NB4 (cell line): ENCODE data around the gene SLC1A5.

Experiments used
- POLR2A ChIP-seq: IDR thresholded peaks from 2 replicates; pipeline ENCODE4 v1.6.1; 2011; ENCODE audit warnings: mild to moderate bottlenecking; ENCODE audit not compliant: insufficient read length; ENCODE audit errors: extremely low read depth
- TF ChIP-seq, protein P1 (sequence below): IDR thresholded peaks from one replicate; pipeline ENCODE4 v1.5.1; 2012; ENCODE audit warnings: low read depth, low read length

- TF ChIP-seq, protein P1, sequence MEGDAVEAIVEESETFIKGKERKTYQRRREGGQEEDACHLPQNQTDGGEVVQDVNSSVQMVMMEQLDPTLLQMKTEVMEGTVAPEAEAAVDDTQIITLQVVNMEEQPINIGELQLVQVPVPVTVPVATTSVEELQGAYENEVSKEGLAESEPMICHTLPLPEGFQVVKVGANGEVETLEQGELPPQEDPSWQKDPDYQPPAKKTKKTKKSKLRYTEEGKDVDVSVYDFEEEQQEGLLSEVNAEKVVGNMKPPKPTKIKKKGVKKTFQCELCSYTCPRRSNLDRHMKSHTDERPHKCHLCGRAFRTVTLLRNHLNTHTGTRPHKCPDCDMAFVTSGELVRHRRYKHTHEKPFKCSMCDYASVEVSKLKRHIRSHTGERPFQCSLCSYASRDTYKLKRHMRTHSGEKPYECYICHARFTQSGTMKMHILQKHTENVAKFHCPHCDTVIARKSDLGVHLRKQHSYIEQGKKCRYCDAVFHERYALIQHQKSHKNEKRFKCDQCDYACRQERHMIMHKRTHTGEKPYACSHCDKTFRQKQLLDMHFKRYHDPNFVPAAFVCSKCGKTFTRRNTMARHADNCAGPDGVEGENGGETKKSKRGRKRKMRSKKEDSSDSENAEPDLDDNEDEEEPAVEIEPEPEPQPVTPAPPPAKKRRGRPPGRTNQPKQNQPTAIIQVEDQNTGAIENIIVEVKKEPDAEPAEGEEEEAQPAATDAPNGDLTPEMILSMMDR: no peak
- TF ChIP-seq POLR2A: no peak
Measured at GRCh38 chr19:46737298-46737654, 51.1 kb downstream of the SLC1A5 start.
